CD8-positive, alpha-beta memory T cell (primary cell): ENCODE measurements around the gene MANEAL. TPM values are rescaled to one million over a fixed set of nuclear protein-coding genes. Genes with fewer than 3 reads are reported as not detected.

ENCODE experiments used
- CTCF ChIA-PET: fragments of 350-600 bp; sonication (Branson Sonifier 250); formaldehyde crosslinking; loops from one replicate; lab custom pipeline; 2021; ENCODE audit warnings: antibody characterized with exemption; lab: Charles Lee
- POLR2A ChIA-PET: fragments of 350-600 bp; sonication (Branson Sonifier 250); formaldehyde crosslinking; loops from one replicate; lab custom pipeline; 2021; ENCODE audit warnings: antibody characterized with exemption; lab: Charles Lee
- DNase-seq, 5 donors: peaks; one replicate each; pipeline versions ENCODE4 v3.0.0 to v3.0.0-alpha.2; 2020 to 2022; ENCODE audit warnings: mixed read lengths in 1 of 5
- H3K27ac ChIP-seq: one replicate; pipeline ENCODE4 v1.7.0; 2013; ENCODE audit warnings: low read depth, mild to moderate bottlenecking, low read length, moderate library complexity
- H3K27me3 ChIP-seq: 2 replicates; pipeline ENCODE4 v1.7.0; 2013; ENCODE audit warnings: low read length, mild to moderate bottlenecking; ENCODE audit not compliant: insufficient read depth, poor library complexity, severe bottlenecking
- H3K36me3 ChIP-seq: 2 replicates; pipeline ENCODE4 v1.7.0; 2013; ENCODE audit warnings: mild to moderate bottlenecking, low read length, moderate library complexity; ENCODE audit not compliant: insufficient read depth
- H3K4me1 ChIP-seq: 2 replicates; pipeline ENCODE4 v1.7.0; 2013; ENCODE audit warnings: mild to moderate bottlenecking, low read length, moderate library complexity; ENCODE audit not compliant: insufficient read depth
- H3K4me3 ChIP-seq: 2 replicates; pipeline ENCODE4 v1.7.0; 2013; ENCODE audit warnings: mild to moderate bottlenecking, low read length
- H3K9me3 ChIP-seq: 2 replicates; pipeline ENCODE4 v1.7.0; 2013; ENCODE audit warnings: mild to moderate bottlenecking, low read length
- H3K27ac Mint-ChIP-seq, 8 donors: one replicate each; pipeline ENCODE4 v1.8.0; 2020 to 2021; ENCODE audit warnings: mixed read lengths in 8 of 8, mild to moderate bottlenecking in 6 of 8, inconsistent platforms in 3 of 8, moderate library complexity in 3 of 8
- H3K27me3 Mint-ChIP-seq, 2 donors: one replicate each; pipeline ENCODE4 v1.8.0; 2020 to 2021; ENCODE audit warnings: mixed read lengths in 2 of 2, mild to moderate bottlenecking in 1 of 2, moderate library complexity in 1 of 2
- H3K36me3 Mint-ChIP-seq, 3 donors: one replicate each; pipeline ENCODE4 v1.8.0; 2020 to 2021; ENCODE audit warnings: mixed read lengths in 3 of 3, inconsistent platforms in 1 of 3, mild to moderate bottlenecking in 1 of 3
- H3K4me1 Mint-ChIP-seq, 3 donors: one replicate each; pipeline ENCODE4 v1.8.0; 2020 to 2021; ENCODE audit warnings: mixed read lengths in 3 of 3, inconsistent platforms in 1 of 3, mild to moderate bottlenecking in 1 of 3
- H3K4me3 Mint-ChIP-seq, 7 donors: one replicate each; pipeline ENCODE4 v1.8.0; 2020 to 2021; ENCODE audit warnings: mixed read lengths in 7 of 7, mild to moderate bottlenecking in 6 of 7, moderate library complexity in 4 of 7, inconsistent platforms in 2 of 7
- H3K9me3 Mint-ChIP-seq, 5 donors: one replicate each; pipeline ENCODE4 v1.8.0; 2020 to 2022; ENCODE audit warnings: mixed read lengths in 5 of 5, mild to moderate bottlenecking in 3 of 5, moderate library complexity in 2 of 5, inconsistent platforms in 1 of 5
- polyA plus RNA-seq: library from polyadenylated mRNA; unstranded; fragments of 300-500 nt; fragmentation: Illumina TruSeq; gene quantifications from one replicate; pipeline ENCODE4 v1.2.3, GENCODE V29; 2021
- total RNA-seq, 2 experiments: library from RNA; stranded (reverse); gene quantifications; one replicate each; pipeline ENCODE4 v1.2.3, GENCODE V29; 2021

MANEAL gene
- total and polyA plus RNA-seq, 3 experiments from 2014 or later = 4.0 to 9.0 (median 8.0) TPM

- POLR2A ChIA-PET = no interaction called here
- no peaks in the 10 kb centered on the region for H3K4me1 ChIP-seq
- Mint-ChIP-seq H3K36me3 (peaks cover 9 to 78% (median 18%) of the 10 kb centered on the region in 3 donors), H3K27me3 (no peaks in the 10 kb centered on the region), H3K9me3 (no peaks in the 10 kb centered on the region), H3K4me3 (no peak overlapping the region), H3K4me1 (peaks cover 14 to 24% (median 23%) of the 10 kb centered on the region in 3 donors), H3K27ac (peak overlapping the region in 1 of 8 donors; percentile 74)
- peaks cover 31% of the 10 kb centered on the region for H3K36me3 ChIP-seq
- no peaks in the 10 kb centered on the region for H3K27me3 ChIP-seq
- CTCF ChIA-PET = no interaction called here
- no peaks in the 10 kb centered on the region for H3K9me3 ChIP-seq
- no peak overlapping the region for H3K27ac ChIP-seq
- H3K4me3 ChIP-seq = no peak overlapping the region
- DNase-seq = no peak
Observed at GRCh38 chr1:37840711-37841110, 47.1 kb downstream of the MANEAL start.

GRCh38 chr1:37841652-37842051 lies 48.0 kb downstream of the MANEAL start:
- CTCF ChIA-PET = no interaction called here
- no peak overlapping the region for H3K27ac ChIP-seq
- POLR2A ChIA-PET = no interaction called here

DNA sequence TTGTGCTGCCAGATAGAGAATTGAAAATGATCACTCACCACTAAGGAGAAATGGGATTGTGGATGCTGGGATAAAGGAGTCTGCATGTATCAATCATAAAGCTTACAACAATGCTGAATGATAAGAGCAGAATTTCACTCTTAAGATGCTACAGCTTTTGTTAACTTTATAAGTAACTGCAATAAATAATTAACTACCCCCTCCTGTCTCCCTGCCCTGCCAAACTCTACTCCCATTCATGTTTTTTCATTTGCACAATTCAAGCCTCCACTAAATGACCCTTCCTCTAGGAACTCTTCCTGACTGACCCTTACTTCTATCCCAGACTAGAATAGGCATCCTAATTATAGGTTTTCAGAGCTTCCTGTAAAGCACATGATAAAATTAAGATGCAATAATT lies 50.9 kb downstream of the MANEAL start:
- H3K4me1 ChIP-seq = peaks cover 13% of the 10 kb centered on the region
- CTCF ChIA-PET = interaction anchor here (1.4 kb wide), 1 partner anchor 16 kb away, joined by 4 read pairs; no protein-coding TSS in a partner anchor
- POLR2A ChIA-PET = no interaction called here

More at GRCh38 chr1:37841652-37842051, 48.0 kb downstream of the MANEAL start:
- no peaks in the 10 kb centered on the region for H3K9me3 ChIP-seq
- Mint-ChIP-seq H3K27ac (peak overlapping the region in 2 of 8 donors; percentile 31 to 47), H3K4me1 (peaks cover 21 to 33% (median 33%) of the 10 kb centered on the region in 3 donors), H3K4me3 (no peak overlapping the region), H3K36me3 (peaks cover 9 to 74% (median 13%) of the 10 kb centered on the region in 3 donors), H3K9me3 (no peaks in the 10 kb centered on the region), H3K27me3 (no peaks in the 10 kb centered on the region)
- no peak for DNase-seq
- H3K27me3 ChIP-seq = no peaks in the 10 kb centered on the region
- H3K4me1 ChIP-seq = no peaks in the 10 kb centered on the region
- peaks cover 31% of the 10 kb centered on the region for H3K36me3 ChIP-seq
- H3K4me3 ChIP-seq = no peak overlapping the region

GRCh38 chr1:37845049-37845646 lies 51.5 kb downstream of the MANEAL start:
- no peaks in the 10 kb centered on the region for H3K9me3 Mint-ChIP-seq
- H3K36me3 Mint-ChIP-seq = peaks cover 0 to 58% (median 11%) of the 10 kb centered on the region in 3 donors
- CTCF ChIA-PET = interaction anchor here (1.4 kb wide), 1 partner anchor 15 kb away, joined by 4 read pairs; no protein-coding TSS in a partner anchor
- no peak for DNase-seq
- peak overlapping the region in 5 of 8 donors; percentile 15 to 42 (median 21) for H3K27ac Mint-ChIP-seq
- Histone ChIP-seq H3K27me3 (no peaks in the 10 kb centered on the region), H3K4me3 (no peak overlapping the region), H3K36me3 (peaks cover 10% of the 10 kb centered on the region), H3K9me3 (no peaks in the 10 kb centered on the region), H3K4me1 (peaks cover 13% of the 10 kb centered on the region), H3K27ac (no peak overlapping the region)
- peaks cover 43 to 61% (median 56%) of the 10 kb centered on the region in 3 donors for H3K4me1 Mint-ChIP-seq
- H3K4me3 Mint-ChIP-seq = peak overlapping the region in 1 of 7 donors; percentile 21
- H3K27me3 Mint-ChIP-seq = no peaks in the 10 kb centered on the region
- POLR2A ChIA-PET = no interaction called here

More for the DNA sequence above, 50.9 kb downstream of the MANEAL start:
- no peaks in the 10 kb centered on the region for H3K27me3 Mint-ChIP-seq
- peaks cover 39 to 58% (median 55%) of the 10 kb centered on the region in 3 donors for H3K4me1 Mint-ChIP-seq
- peaks cover 0 to 62% (median 10%) of the 10 kb centered on the region in 3 donors for H3K36me3 Mint-ChIP-seq
- no peaks in the 10 kb centered on the region for H3K9me3 Mint-ChIP-seq
- no peak overlapping the region for H3K4me3 Mint-ChIP-seq
- Histone ChIP-seq H3K36me3 (peaks cover 15% of the 10 kb centered on the region), H3K27ac (no peak overlapping the region), H3K27me3 (no peaks in the 10 kb centered on the region), H3K9me3 (no peaks in the 10 kb centered on the region), H3K4me3 (no peak overlapping the region)
- DNase-seq = no peak
- peak overlapping the region in 3 of 8 donors; percentile 3 to 15 (median 14) for H3K27ac Mint-ChIP-seq

- H3K27me3 ChIP-seq = no peaks in the 10 kb centered on the region
- DNase-seq = no peak
- CTCF ChIA-PET = interaction anchor here (1.8 kb wide), 1 partner anchor 14 kb away, joined by 6 read pairs; the partner anchor contains the start of gene MTF1
- H3K9me3 ChIP-seq = no peaks in the 10 kb centered on the region
- H3K4me1 Mint-ChIP-seq = peaks cover 43 to 58% (median 56%) of the 10 kb centered on the region in 3 donors
- no peaks in the 10 kb centered on the region for H3K27me3 Mint-ChIP-seq
- peak overlapping the region in 2 of 8 donors; percentile 56 to 78 for H3K27ac Mint-ChIP-seq
- H3K36me3 ChIP-seq = peaks cover 5% of the 10 kb centered on the region
- no peak overlapping the region for H3K27ac ChIP-seq
- H3K4me1 ChIP-seq = peaks cover 16% of the 10 kb centered on the region
- POLR2A ChIA-PET = no interaction called here
- H3K4me3 ChIP-seq = no peak overlapping the region
- no peak overlapping the region for H3K4me3 Mint-ChIP-seq
- H3K9me3 Mint-ChIP-seq = no peaks in the 10 kb centered on the region
- H3K36me3 Mint-ChIP-seq = peaks cover 0 to 51% (median 11%) of the 10 kb centered on the region in 3 donors
Observed at GRCh38 chr1:37845786-37846185, 52.1 kb downstream of the MANEAL start.

- Mint-ChIP-seq H3K27me3 (no peaks in the 10 kb centered on the region), H3K36me3 (peaks cover 0 to 46% (median 9%) of the 10 kb centered on the region in 3 donors), H3K4me3 (peak overlapping the region in 6 of 7 donors; percentile 5 to 72 (median 39)), H3K9me3 (no peaks in the 10 kb centered on the region), H3K4me1 (peaks cover 43 to 58% (median 56%) of the 10 kb centered on the region in 3 donors), H3K27ac (peak overlapping the region; percentile 19 to 78 (median 56))
- no peak for DNase-seq
- POLR2A ChIA-PET = no interaction called here
- CTCF ChIA-PET = interaction anchor here (1.8 kb wide), 1 partner anchor 13 kb away, joined by 6 read pairs; the partner anchor contains the start of gene MTF1
- H3K4me3 ChIP-seq = no peak overlapping the region
- H3K27ac ChIP-seq = no peak overlapping the region
- no peaks in the 10 kb centered on the region for H3K27me3 ChIP-seq
- H3K36me3 ChIP-seq = no peaks in the 10 kb centered on the region
- H3K4me1 ChIP-seq = peaks cover 26% of the 10 kb centered on the region
- H3K9me3 ChIP-seq = no peaks in the 10 kb centered on the region
Observed at GRCh38 chr1:37846647-37847339, 53.1 kb downstream of the MANEAL start.

DNA sequence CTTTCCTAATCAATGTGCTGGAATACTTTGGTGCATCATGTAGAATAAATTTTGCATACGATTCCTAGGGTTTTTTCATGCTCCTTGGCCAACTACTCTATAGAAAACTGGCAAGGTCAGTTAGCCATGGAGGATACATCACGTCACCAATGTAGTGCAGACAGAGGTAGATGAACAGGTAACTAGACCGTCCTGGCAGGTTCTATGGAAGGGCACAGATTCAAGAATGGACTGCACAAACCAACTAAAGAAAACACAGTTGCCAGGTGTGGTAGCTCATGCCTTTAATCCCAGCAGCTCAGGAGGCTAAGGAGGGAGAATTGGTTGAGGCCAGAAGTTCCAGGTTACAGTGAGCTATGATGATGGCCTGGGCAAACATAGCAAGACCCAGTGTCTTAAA lies 55.8 kb downstream of the MANEAL start:
- H3K4me1 Mint-ChIP-seq = peaks cover 45 to 64% (median 45%) of the 10 kb centered on the region in 3 donors
- Histone ChIP-seq H3K27ac (no peak overlapping the region), H3K4me1 (peaks cover 43% of the 10 kb centered on the region)

More for the DNA sequence above, 55.8 kb downstream of the MANEAL start:
- H3K4me3 Mint-ChIP-seq = peak overlapping the region in 1 of 7 donors; percentile 19
- H3K9me3 ChIP-seq = no peaks in the 10 kb centered on the region
- no peak overlapping the region for H3K4me3 ChIP-seq
- H3K9me3 Mint-ChIP-seq = no peaks in the 10 kb centered on the region
- peak overlapping the region in 1 of 8 donors; percentile 61 for H3K27ac Mint-ChIP-seq
- H3K27me3 ChIP-seq = no peaks in the 10 kb centered on the region
- ChIA-PET CTCF (interaction anchor here (2.1 kb wide), 1 partner anchor 11 kb away, joined by 20 read pairs; the partner anchor contains the start of gene MTF1), POLR2A (no interaction called here)
- no peak for DNase-seq
- H3K36me3 Mint-ChIP-seq = peaks cover 0 to 44% (median 16%) of the 10 kb centered on the region in 3 donors
- no peaks in the 10 kb centered on the region for H3K36me3 ChIP-seq
- H3K27me3 Mint-ChIP-seq = no peaks in the 10 kb centered on the region
